ENCODE data around the gene FADS1. TPM values are rescaled to one million over a fixed set of nuclear protein-coding genes. Genes with fewer than 3 reads are reported as not detected.

The FADS1 gene
- total RNA-seq, 2 donors from 2014 or later = 21.8 to 28.4 TPM

DNA sequence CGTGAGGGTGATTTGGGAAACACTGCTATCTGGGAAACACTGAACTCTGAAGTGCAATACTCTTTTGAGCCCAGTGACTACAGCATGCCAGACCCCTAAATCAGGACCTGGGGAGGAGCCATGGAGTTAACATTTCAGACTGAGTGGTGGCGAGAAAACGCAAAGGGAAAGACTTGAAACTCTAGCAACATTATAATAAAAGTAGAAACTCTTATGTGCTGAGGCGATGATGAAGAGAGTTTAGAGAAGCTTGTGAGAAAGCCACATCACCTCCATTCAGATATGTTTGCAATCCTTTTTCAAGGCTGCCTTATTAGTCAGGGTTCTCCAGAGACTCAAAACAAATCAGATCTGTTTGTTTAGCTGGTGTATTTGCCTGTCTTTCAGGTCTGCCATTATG lies 22.2 kb downstream of the FADS1 start:
- H3K4me1 ChIP-seq = peaks cover 0 to 31% of the 10 kb centered on the region in 2 donors
- DNase-seq (ENCODE audit: low spot score) = no peak
- H3K4me3 ChIP-seq = no peak overlapping the region
- H3K27ac ChIP-seq = no peak overlapping the region
- TF ChIP-seq, protein P1, sequence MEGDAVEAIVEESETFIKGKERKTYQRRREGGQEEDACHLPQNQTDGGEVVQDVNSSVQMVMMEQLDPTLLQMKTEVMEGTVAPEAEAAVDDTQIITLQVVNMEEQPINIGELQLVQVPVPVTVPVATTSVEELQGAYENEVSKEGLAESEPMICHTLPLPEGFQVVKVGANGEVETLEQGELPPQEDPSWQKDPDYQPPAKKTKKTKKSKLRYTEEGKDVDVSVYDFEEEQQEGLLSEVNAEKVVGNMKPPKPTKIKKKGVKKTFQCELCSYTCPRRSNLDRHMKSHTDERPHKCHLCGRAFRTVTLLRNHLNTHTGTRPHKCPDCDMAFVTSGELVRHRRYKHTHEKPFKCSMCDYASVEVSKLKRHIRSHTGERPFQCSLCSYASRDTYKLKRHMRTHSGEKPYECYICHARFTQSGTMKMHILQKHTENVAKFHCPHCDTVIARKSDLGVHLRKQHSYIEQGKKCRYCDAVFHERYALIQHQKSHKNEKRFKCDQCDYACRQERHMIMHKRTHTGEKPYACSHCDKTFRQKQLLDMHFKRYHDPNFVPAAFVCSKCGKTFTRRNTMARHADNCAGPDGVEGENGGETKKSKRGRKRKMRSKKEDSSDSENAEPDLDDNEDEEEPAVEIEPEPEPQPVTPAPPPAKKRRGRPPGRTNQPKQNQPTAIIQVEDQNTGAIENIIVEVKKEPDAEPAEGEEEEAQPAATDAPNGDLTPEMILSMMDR (IDR thresholded peaks at IDR 0.05) = no peak
- peaks cover 7% of the 10 kb centered on the region for H3K36me3 ChIP-seq
- no peaks in the 10 kb centered on the region for H3K9me3 ChIP-seq
- H3K27me3 ChIP-seq = no peaks in the 10 kb centered on the region

DNA sequence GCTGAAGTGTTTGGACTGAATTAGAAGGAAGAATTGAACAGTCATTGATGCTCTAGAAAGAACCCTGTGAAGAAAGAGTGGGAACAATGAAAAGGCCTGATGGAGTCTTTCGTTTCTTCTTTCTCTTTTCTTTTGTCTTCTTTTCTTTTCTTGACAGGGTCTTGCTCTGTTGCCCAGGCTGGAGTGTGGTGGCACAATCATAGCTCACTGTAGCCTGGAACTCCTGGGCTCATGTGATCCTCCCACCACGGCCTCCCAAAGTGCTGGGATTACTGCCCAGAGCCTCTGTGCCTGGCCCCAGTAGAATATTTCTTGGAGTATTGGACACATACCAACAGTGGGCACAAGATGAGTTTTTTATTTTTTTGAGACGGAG lies 23.0 kb downstream of the FADS1 start:
- TF ChIP-seq, protein P1 (IDR thresholded peaks at IDR 0.05) = no peak
- Histone ChIP-seq H3K36me3 (peaks cover 15% of the 10 kb centered on the region), H3K4me1 (peaks cover 0 to 31% of the 10 kb centered on the region in 2 donors), H3K27ac (no peak overlapping the region), H3K4me3 (no peak overlapping the region), H3K9me3 (no peaks in the 10 kb centered on the region), H3K27me3 (no peaks in the 10 kb centered on the region)
- no peak for DNase-seq (ENCODE audit: low spot score)

DNA sequence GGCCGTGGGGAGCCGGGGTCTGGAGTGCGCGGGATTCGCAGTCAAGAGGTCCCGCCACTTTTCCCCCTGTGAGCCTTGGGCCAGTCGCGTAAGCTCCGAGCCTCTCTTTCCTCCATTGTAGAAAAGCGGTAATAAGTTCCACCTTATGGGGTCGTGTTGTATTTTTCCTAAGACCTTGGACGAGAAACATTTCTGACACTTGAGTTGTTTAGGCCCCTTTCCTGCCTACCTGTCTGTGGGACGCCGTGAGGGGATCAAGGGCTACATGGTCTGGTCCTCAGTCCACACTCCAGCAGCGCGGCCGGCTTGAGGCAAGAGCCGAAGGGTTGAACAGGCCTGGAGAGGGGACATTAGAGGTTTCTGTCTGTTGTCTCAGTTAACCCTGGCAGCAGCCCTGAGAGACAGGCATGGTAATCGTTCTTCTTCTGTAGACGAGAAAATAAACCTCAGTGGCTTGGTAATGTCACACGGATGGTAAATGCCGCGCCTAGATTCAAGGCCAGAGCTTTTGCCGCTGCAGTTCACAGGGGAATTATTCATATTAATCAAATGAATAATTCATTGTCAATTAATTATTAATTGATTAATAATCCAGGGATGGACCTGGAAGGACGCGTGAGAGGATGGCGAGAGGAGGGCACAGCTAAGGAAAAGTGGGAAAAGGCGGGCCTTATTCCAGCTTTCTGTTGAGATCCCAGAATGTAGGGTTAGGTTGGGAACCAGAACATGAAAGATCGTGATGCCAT lies 23.5 kb downstream of the FADS1 start:
- H3K4me3 ChIP-seq = peak overlapping the region; percentile 73 to 83
- H3K36me3 ChIP-seq = peaks cover 20% of the 10 kb centered on the region
- no peak for DNase-seq (ENCODE audit: low spot score)
- peak overlapping the region; percentile 96 to 99 for H3K27ac ChIP-seq
- H3K4me1 ChIP-seq = peaks cover 0 to 31% of the 10 kb centered on the region in 2 donors
- no peaks in the 10 kb centered on the region for H3K27me3 ChIP-seq
- TF ChIP-seq, protein P1 (IDR thresholded peaks at IDR 0.05) = no peak
- H3K9me3 ChIP-seq = no peaks in the 10 kb centered on the region

DNA sequence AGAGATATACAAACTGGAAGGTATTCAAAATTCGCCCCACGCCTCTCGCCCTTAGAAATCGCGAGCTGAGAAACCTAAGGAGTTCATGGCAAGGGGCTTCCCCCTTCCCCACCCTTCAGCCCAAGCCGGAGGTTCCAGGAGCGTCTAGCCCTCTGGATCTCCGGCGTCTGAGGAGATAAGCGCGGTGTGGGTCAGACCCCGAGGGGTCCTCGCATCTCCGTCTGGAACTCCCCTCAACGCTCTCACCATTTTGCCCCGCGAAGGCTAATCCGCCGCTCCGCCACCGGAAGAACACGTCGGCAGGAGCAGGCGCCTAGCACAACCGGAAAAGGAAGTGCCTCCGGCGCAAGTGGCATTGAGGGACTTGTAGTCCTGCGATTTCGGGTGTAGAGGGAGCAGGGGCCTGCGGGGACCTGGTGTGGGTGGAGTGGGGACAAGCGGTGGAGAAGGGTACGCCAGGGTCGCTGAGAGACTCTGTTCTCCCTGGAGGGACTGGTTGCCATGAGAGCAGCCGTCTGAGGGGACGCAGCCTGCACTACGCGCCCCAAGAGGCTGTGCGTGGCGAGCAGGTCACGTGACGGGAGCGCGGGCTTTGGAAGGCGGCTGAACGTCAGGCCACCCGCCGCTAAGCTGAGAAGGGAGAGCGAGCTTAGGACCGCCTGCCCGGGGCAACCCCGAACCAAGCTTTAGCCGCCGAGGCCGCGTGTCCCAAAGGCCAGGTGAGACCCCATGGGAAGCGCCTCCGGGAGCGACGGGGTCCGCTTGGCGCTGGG lies 24.3 kb downstream of the FADS1 start, which contains the start of the genes FEN1 and TMEM258:
Gene FEN1 (plus strand): TSS at position 602 of the 773 bp plus-strand sequence. CDS start 2,451 bp downstream, outside the sequence.
Gene TMEM258 (minus strand): TSS at position 290 of the 773 bp plus-strand sequence. CDS start 41 bp downstream, at position 249.
- H3K27me3 ChIP-seq = no peaks in the 10 kb centered on the region
- DNase-seq (ENCODE audit: low spot score) = peak; percentile 92
- H3K27ac ChIP-seq = peak within 1 kb of the TSS; percentile 96 to 99
- H3K4me3 ChIP-seq = peak within 1 kb of the TSS; percentile 73 to 83
- no peaks in the 10 kb centered on the region for H3K9me3 ChIP-seq
- H3K4me1 ChIP-seq = peaks cover 0 to 27% of the 10 kb centered on the region in 2 donors
- peaks cover 28% of the 10 kb centered on the region for H3K36me3 ChIP-seq
- TF ChIP-seq, protein P1 (IDR thresholded peaks at IDR 0.05) = no peak

DNA sequence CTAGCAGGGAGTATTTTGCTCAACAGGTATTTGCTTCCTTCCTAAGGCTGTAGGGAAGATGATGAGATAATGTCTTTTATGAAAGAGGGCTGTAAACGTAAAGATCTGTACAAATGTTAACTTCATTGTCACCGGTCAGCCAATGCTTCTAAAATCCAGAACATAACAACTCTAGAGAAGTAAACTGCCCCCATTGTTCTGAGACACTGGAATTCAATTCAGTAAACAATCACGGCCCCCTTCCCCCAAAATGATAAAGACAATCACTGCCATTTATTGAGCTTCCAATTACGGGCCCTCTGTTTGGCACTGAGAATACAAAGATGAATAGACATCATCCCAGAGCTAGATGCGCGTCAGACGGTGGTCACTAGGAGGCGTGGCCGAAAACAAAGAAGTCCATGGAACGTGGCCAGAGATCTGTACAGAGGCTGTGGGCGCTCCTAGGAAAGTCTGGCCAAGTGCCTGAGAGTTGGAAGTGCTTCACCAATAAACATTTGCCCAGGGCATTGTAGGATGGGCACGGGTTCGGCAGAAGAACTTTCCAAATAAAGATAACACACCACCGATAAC lies 25.0 kb downstream of the FADS1 start:
- Histone ChIP-seq H3K4me3 (peak overlapping the region; percentile 73 to 83), H3K27ac (peak overlapping the region; percentile 96 to 99), H3K4me1 (peaks cover 0 to 25% of the 10 kb centered on the region in 2 donors), H3K9me3 (no peaks in the 10 kb centered on the region), H3K36me3 (peaks cover 35% of the 10 kb centered on the region), H3K27me3 (no peaks in the 10 kb centered on the region)
- TF ChIP-seq, protein P1 (IDR thresholded peaks at IDR 0.05) = peak in 1 of 2 donors; percentile 23
- DNase-seq (ENCODE audit: low spot score) = peak; percentile 80

Measured in right atrium auricular region (tissue), 2 donors.